Panc1 (cell line): ENCODE data around the gene MXRA5.

Experiments used
- POLR2AphosphoS5 ChIP-seq: IDR thresholded peaks from 2 replicates; pipeline ENCODE4 v1.6.1; 2012; ENCODE audit warnings: mild to moderate bottlenecking, low read depth, low read length, moderate library complexity
- SIN3A ChIP-seq: IDR thresholded peaks from 2 replicates; pipeline ENCODE4 v1.6.1; 2012; ENCODE audit warnings: low read depth, mild to moderate bottlenecking, low read length, moderate library complexity, borderline replicate concordance; ENCODE audit not compliant: insufficient read depth
- TCF7L2 ChIP-seq: IDR thresholded peaks from 2 replicates; pipeline ENCODE4 v1.6.1; 2011; ENCODE audit warnings: mild to moderate bottlenecking, low read depth, low read length, inconsistent platforms
- TF ChIP-seq, protein P1 (sequence below): fragments of 450-650 bp; IDR thresholded peaks from 2 replicates; pipeline ENCODE4 v1.5.1; 2017; ENCODE audit warnings: mild to moderate bottlenecking
- TF ChIP-seq, protein P2 (sequence below), 2 experiments: IDR thresholded peaks; 2 replicates each; pipeline ENCODE4 v1.6.1; 2011 to 2012; ENCODE audit warnings: low read depth in 2 of 2, control low read depth in 1 of 2, low read length in 1 of 2, mild to moderate bottlenecking in 1 of 2, moderate library complexity in 1 of 2; ENCODE audit not compliant: insufficient read depth in 1 of 2

DNA sequence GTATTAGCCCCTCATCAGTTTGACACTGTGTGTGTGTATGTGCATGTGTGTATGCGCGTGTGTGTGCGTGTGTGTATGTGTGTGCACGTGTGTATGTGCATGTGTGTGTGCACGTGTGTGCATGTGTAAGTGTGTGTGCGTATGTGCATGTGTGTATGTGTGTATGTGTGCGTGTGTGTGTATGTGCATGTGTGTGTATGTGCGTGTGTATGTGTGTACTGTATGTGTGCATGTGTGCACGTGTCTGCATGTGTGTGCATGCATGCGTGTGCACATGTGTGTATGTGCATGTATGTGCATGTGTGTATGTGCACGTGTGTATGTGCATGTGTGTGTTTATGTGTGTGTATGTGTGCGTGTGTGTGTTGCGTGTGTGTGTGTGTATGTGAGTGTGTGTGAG, 31.1 kb upstream of the MXRA5 start:
- no peak for TF ChIP-seq SIN3A
- TF ChIP-seq, protein P1, sequence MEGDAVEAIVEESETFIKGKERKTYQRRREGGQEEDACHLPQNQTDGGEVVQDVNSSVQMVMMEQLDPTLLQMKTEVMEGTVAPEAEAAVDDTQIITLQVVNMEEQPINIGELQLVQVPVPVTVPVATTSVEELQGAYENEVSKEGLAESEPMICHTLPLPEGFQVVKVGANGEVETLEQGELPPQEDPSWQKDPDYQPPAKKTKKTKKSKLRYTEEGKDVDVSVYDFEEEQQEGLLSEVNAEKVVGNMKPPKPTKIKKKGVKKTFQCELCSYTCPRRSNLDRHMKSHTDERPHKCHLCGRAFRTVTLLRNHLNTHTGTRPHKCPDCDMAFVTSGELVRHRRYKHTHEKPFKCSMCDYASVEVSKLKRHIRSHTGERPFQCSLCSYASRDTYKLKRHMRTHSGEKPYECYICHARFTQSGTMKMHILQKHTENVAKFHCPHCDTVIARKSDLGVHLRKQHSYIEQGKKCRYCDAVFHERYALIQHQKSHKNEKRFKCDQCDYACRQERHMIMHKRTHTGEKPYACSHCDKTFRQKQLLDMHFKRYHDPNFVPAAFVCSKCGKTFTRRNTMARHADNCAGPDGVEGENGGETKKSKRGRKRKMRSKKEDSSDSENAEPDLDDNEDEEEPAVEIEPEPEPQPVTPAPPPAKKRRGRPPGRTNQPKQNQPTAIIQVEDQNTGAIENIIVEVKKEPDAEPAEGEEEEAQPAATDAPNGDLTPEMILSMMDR, result no peak
- TF ChIP-seq, protein P2, sequence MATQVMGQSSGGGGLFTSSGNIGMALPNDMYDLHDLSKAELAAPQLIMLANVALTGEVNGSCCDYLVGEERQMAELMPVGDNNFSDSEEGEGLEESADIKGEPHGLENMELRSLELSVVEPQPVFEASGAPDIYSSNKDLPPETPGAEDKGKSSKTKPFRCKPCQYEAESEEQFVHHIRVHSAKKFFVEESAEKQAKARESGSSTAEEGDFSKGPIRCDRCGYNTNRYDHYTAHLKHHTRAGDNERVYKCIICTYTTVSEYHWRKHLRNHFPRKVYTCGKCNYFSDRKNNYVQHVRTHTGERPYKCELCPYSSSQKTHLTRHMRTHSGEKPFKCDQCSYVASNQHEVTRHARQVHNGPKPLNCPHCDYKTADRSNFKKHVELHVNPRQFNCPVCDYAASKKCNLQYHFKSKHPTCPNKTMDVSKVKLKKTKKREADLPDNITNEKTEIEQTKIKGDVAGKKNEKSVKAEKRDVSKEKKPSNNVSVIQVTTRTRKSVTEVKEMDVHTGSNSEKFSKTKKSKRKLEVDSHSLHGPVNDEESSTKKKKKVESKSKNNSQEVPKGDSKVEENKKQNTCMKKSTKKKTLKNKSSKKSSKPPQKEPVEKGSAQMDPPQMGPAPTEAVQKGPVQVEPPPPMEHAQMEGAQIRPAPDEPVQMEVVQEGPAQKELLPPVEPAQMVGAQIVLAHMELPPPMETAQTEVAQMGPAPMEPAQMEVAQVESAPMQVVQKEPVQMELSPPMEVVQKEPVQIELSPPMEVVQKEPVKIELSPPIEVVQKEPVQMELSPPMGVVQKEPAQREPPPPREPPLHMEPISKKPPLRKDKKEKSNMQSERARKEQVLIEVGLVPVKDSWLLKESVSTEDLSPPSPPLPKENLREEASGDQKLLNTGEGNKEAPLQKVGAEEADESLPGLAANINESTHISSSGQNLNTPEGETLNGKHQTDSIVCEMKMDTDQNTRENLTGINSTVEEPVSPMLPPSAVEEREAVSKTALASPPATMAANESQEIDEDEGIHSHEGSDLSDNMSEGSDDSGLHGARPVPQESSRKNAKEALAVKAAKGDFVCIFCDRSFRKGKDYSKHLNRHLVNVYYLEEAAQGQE (IDR thresholded peaks at IDR 0.05; ENCODE audit: insufficient read depth in 1 of 2, low read depth in 2 of 2, low read length in 1 of 2), result no peak
- TF ChIP-seq POLR2AphosphoS5, result no peak
- no peak for TF ChIP-seq TCF7L2
